Skeletal muscle satellite cell (primary cell): ENCODE results near the gene CLCC1. TPM values are rescaled to one million over a fixed set of nuclear protein-coding genes. Genes with fewer than 3 reads are reported as not detected.

Source experiments
- small RNA-seq: library from RNA; depleted of rRNA; stranded (forward); fragments of <200 nt; gene quantifications from one replicate; pipeline ENCODE3, GENCODE V24; 2012

CLCC1 gene

Small RNA genes within 50 kb of the gene (small RNA-seq; reads per million reads assigned to genes)
- not detected for gene BX679664.2
